ENCODE data around the gene PTPRM.

DNA sequence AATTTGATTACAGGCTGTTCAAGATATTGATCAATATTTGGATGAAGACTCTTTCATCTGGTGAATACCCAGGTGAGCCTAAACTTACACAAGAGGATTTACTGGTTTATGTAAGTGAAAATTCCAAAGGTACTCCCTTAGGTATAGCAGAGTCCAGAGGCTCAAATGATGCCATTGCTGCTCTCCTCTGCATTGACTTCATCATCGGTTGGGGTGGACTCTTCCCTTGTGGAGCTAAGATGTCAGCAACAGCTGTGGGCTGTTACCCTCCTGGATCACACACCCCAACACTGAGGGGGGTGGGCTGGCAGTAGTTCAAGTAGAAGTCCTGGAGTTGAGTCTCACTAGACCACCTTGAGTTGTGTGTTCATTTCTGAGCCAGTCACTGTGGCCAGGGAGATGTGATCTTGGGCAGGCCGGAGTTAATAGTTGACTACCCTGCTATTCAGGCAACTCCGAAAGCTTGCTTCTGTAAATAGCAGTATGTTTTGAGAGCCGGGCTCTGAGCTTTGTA is 236.9 kb downstream of the PTPRM start:
- TF ChIP-seq POLR2A (IDR thresholded peaks at IDR 0.05; ENCODE audit: extremely low read depth, insufficient read length) (no peak), CTCF (IDR thresholded peaks at IDR 0.05; ENCODE audit: low read depth, low read length) (no peak), MYC (IDR thresholded peaks at IDR 0.05; ENCODE audit: low read depth, low read length) (no peak)
